Subcutaneous adipose tissue (tissue), 4 donors: ENCODE data around the gene DMKN. TPM values are rescaled to one million over a fixed set of nuclear protein-coding genes. Genes with fewer than 3 reads are reported as not detected.

Source experiments
- CTCF ChIP-seq: fragments of 450-650 bp; IDR thresholded peaks from one replicate; pipeline ENCODE4 v1.5.1; 2016; ENCODE audit warnings: low read depth, mild to moderate bottlenecking, control low read depth, antibody characterized with exemption, moderate library complexity
- total RNA-seq, 4 donors: library from RNA; depleted of rRNA; stranded (reverse); fragments of >200 nt; gene quantifications; one replicate each; pipeline ENCODE4 v1.1.0, GENCODE V29; 2016

DMKN gene
- total RNA-seq, 4 donors from 2014 or later = 0.94 to 7.3 (median 1.9) TPM

- no peak for TF ChIP-seq CTCF
Measured at GRCh38 chr19:35540356-35540927, 27.0 kb upstream of the DMKN start.

- no peak for TF ChIP-seq CTCF
Measured at GRCh38 chr19:35539850-35540249, 26.4 kb upstream of the DMKN start.

GRCh38 chr19:35539314-35539713 is 25.9 kb upstream of the DMKN start:
- no peak for TF ChIP-seq CTCF

- no peak for TF ChIP-seq CTCF
Measured at GRCh38 chr19:35534803-35535480, 21.5 kb upstream of the DMKN start.

- TF ChIP-seq CTCF = no peak
Measured at GRCh38 chr19:35533822-35534392, 20.5 kb upstream of the DMKN start.

GRCh38 chr19:35533201-35533821 is 19.9 kb upstream of the DMKN start, which contains the start of gene GAPDHS:
GAPDHS (plus strand) TSS chr19:35533456; CDS start chr19:35533528, 72 bp downstream.
- no peak for TF ChIP-seq CTCF

GRCh38 chr19:35531291-35531690 is 17.8 kb upstream of the DMKN start:
- no peak for TF ChIP-seq CTCF
